VCaP (cell line): ENCODE measurements around the gene CEP135.
"Not testable (repeated sequence)": the region's sequence is repeated elsewhere in the genome, so short reads cannot be mapped to it uniquely, and the experiment has no call there.

Source experiments
- H3K27ac ChIP-seq: fragments of 450-650 bp; 2 replicates; pipeline ENCODE4 v1.5.1; 2017
- CTCF ChIP-seq: fragments of 450-650 bp; conservative IDR thresholded peaks from 2 replicates; pipeline ENCODE4 v1.5.1; 2017; ENCODE audit warnings: mild to moderate bottlenecking, moderate library complexity

The CEP135 gene

GRCh38 chr4:56067826-56068225, 119.1 kb downstream of the CEP135 start:
- TF ChIP-seq CTCF, result no peak
- H3K27ac ChIP-seq, result no peak overlapping the region

DNA sequence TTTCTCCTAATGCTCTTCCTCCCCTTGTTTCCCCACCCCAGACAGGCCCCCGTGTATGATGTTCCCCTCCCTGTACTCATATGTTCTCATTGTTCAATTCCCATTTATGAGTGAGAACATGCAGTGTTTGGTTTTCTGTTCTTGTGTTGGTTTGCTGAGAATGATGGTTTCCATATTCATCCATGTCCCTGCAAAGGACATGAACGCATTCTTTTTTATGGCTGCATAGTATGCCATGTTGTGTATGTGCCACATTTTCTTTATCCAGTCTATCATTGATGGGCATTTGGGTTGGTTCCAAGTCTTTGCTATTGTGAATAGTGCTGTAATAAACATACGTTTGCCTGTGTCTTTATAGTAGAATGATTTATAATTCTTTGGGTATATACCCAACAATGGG, 124.0 kb downstream of the CEP135 start:
- not testable (repeated sequence) for H3K27ac ChIP-seq

DNA sequence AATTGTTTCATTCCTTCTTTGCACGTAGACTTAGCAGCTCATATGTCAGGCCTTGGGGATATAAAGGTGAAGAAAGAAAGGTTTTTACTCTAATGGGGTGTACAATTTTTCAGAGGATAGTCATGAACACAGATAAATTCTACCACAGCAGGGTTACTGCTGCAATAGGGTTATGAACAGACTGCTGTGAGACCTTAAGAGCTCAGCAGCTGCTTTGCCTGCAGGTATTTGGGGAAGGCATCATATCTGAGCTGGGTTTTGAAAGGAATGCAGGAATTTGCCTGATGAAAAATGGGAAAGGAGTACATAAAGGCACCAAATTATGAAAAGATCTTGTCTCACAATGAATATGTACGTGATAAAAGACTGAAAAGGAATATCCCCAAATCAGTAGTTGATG, 128.9 kb downstream of the CEP135 start:
- TF ChIP-seq CTCF, result no peak
- H3K27ac ChIP-seq, result no peak overlapping the region

- no peak for TF ChIP-seq CTCF
- no peak overlapping the region for H3K27ac ChIP-seq
These were observed 130.1 kb downstream of the CEP135 start for GRCh38 chr4:56078866-56079265.

DNA sequence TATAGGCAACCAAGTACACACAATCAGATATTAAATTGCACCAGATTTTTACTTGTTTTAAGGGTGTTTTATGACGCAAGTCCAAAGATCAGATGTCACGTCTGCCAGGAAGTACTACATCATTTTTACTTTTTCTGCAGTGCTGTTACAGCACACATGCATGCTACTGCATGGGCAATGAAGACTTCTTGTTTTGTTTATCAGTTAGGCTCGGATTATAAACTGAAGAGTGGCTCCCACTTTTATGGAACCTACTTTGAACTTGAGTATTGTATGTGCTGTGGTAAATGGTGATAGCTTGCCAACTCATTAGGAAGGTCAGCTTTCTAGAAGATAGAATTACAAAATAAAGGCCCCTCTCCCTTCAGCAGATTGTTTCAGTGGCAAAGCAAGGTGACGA, 131.6 kb downstream of the CEP135 start:
- H3K27ac ChIP-seq, result no peak overlapping the region
- no peak for TF ChIP-seq CTCF

- no peak overlapping the region for H3K27ac ChIP-seq
- no peak for TF ChIP-seq CTCF
These were observed 134.1 kb downstream of the CEP135 start for GRCh38 chr4:56082829-56083228.
